Measurements from ENCODE around the gene ARHGEF7.

ARHGEF7 gene

GRCh38 chr13:111228262-111229144 lies 113.4 kb downstream of the ARHGEF7 start:
- DNase-seq, result no peak

GRCh38 chr13:111230385-111230930 lies 115.3 kb downstream of the ARHGEF7 start:
- DNase-seq, result no peak

GRCh38 chr13:111232191-111232590 lies 117.1 kb downstream of the ARHGEF7 start:
- DNase-seq, result peak; percentile 87

- no peak for DNase-seq
Observed at GRCh38 chr13:111233080-111233479, 118.0 kb downstream of the ARHGEF7 start.

- no peak for DNase-seq
Observed at GRCh38 chr13:111239764-111240670, 124.9 kb downstream of the ARHGEF7 start.

GRCh38 chr13:111241006-111241755 lies 126.1 kb downstream of the ARHGEF7 start:
- peak; percentile 37 for DNase-seq

- no peak for DNase-seq
Observed at GRCh38 chr13:111241862-111242261, 126.8 kb downstream of the ARHGEF7 start.

- DNase-seq, result no peak
Observed at GRCh38 chr13:111242585-111242984, 127.5 kb downstream of the ARHGEF7 start.

GRCh38 chr13:111243981-111244380 lies 128.9 kb downstream of the ARHGEF7 start:
- no peak for DNase-seq

- no peak for DNase-seq
Observed at GRCh38 chr13:111245576-111246384, 130.7 kb downstream of the ARHGEF7 start.

- DNase-seq, result no peak
Observed at GRCh38 chr13:111247552-111247951, 132.4 kb downstream of the ARHGEF7 start.

- DNase-seq, result no peak
Observed at GRCh38 chr13:111248822-111249221, 133.7 kb downstream of the ARHGEF7 start.

GRCh38 chr13:111249637-111250360 lies 134.7 kb downstream of the ARHGEF7 start:
- no peak for DNase-seq

- no peak for DNase-seq
Observed at GRCh38 chr13:111251646-111252445, 136.7 kb downstream of the ARHGEF7 start.

GRCh38 chr13:111252446-111253364 lies 137.6 kb downstream of the ARHGEF7 start:
- no peak for DNase-seq

GRCh38 chr13:111253365-111253872 lies 138.3 kb downstream of the ARHGEF7 start:
- DNase-seq, result no peak

GRCh38 chr13:111255228-111255790 lies 140.2 kb downstream of the ARHGEF7 start:
- no peak for DNase-seq

- DNase-seq, result no peak
Observed at GRCh38 chr13:111256458-111256857, 141.3 kb downstream of the ARHGEF7 start.
